Activated effector memory CD4-positive, alpha-beta T cell treated with Interleukin-2 at 50 U/mL for 16 hours (primary cell): ENCODE results near the gene LVRN.
"Not testable (repeated sequence)": the region's sequence is repeated elsewhere in the genome, so short reads cannot be mapped to it uniquely, and the experiment has no call there.

Experiments used
- DNase-seq: peaks from one replicate; pipeline ENCODE4 v3.0.0-alpha.2; 2020

LVRN gene

GRCh38 chr5:115962239-115962564 lies at the start of gene LVRN:
Gene LVRN (plus strand): TSS chr5:115962475. CDS start chr5:115962618, 143 bp downstream.
- DNase-seq = no peak

- DNase-seq = not testable (repeated sequence)
These were observed 48.5 kb upstream of the LVRN start for GRCh38 chr5:115913623-115914400.

GRCh38 chr5:115920171-115920725 lies 42.0 kb upstream of the LVRN start:
- DNase-seq = no peak

GRCh38 chr5:115928578-115929407 lies 33.5 kb upstream of the LVRN start:
- DNase-seq = not testable (repeated sequence)

GRCh38 chr5:115930171-115930570 lies 32.1 kb upstream of the LVRN start:
- not testable (repeated sequence) for DNase-seq

GRCh38 chr5:115930630-115931337 lies 31.5 kb upstream of the LVRN start:
- DNase-seq = no peak

- DNase-seq = no peak
These were observed 29.3 kb upstream of the LVRN start for GRCh38 chr5:115932991-115933390.

GRCh38 chr5:115934388-115934974 lies 27.8 kb upstream of the LVRN start:
- DNase-seq = no peak

- no peak for DNase-seq
These were observed 26.2 kb upstream of the LVRN start for GRCh38 chr5:115936031-115936430.

- DNase-seq = no peak
These were observed 23.2 kb upstream of the LVRN start for GRCh38 chr5:115939059-115939458.

- no peak for DNase-seq
These were observed 22.0 kb upstream of the LVRN start for GRCh38 chr5:115940080-115940810.

GRCh38 chr5:115941051-115941675 lies 21.1 kb upstream of the LVRN start:
- DNase-seq = no peak

- no peak for DNase-seq
These were observed 17.8 kb upstream of the LVRN start for GRCh38 chr5:115944501-115944900.

- DNase-seq = no peak
These were observed 15.6 kb upstream of the LVRN start for GRCh38 chr5:115946655-115947054.

- DNase-seq = no peak
These were observed 15.0 kb upstream of the LVRN start for GRCh38 chr5:115947260-115947659.

GRCh38 chr5:115948091-115948534 lies 14.2 kb upstream of the LVRN start:
- no peak for DNase-seq

GRCh38 chr5:115949096-115949495 lies 13.2 kb upstream of the LVRN start:
- DNase-seq = no peak

- no peak for DNase-seq
These were observed 9.7 kb upstream of the LVRN start for GRCh38 chr5:115952588-115952987.

GRCh38 chr5:115954144-115954543 lies 8.1 kb upstream of the LVRN start:
- DNase-seq = no peak

- DNase-seq = no peak
These were observed 5.3 kb upstream of the LVRN start for GRCh38 chr5:115956957-115957356.
